Esophagus muscularis mucosa (tissue), 4 donors: ENCODE data around the gene ACRV1. TPM values are rescaled to one million over a fixed set of nuclear protein-coding genes. Genes with fewer than 3 reads are reported as not detected.
A peak's percentile ranks its signal among the peaks of the same experiment; 100 is the strongest.

ENCODE experiments used
- DNase-seq: peaks from one replicate; pipeline ENCODE4 v3.0.0-alpha.2; 2017; ENCODE audit errors: extremely low spot score
- H3K27ac ChIP-seq, 4 donors: fragments of 200-600 bp; sonication (generic); replicated peaks in 1 of 4; 1 replicate in 3 of 4; 2 replicates in 1 of 4; pipeline ENCODE4 v1.5.1; 2016 to 2019; ENCODE audit warnings: mild to moderate bottlenecking in 1 of 4
- H3K27me3 ChIP-seq, 4 donors: fragments of 200-600 bp; sonication (generic); one replicate each; pipeline versions ENCODE4 v1.5.1 to v1.6.0; 2016 to 2019
- H3K36me3 ChIP-seq, 4 donors: fragments of 200-600 bp; sonication (generic); one replicate each; pipeline ENCODE4 v1.5.1; 2016 to 2019
- H3K4me1 ChIP-seq, 4 donors: fragments of 200-600 bp; sonication (generic); one replicate each; pipeline ENCODE4 v1.5.1; 2016 to 2019
- H3K4me3 ChIP-seq, 4 donors: fragments of 200-600 bp; sonication (generic); 1 replicate in 2 of 4; 2 replicates in 2 of 4; pipeline ENCODE4 v1.5.1; 2016 to 2019; ENCODE audit warnings: mild to moderate bottlenecking in 4 of 4, moderate library complexity in 1 of 4
- H3K9me3 ChIP-seq, 4 donors: fragments of 200-600 bp; sonication (generic); 1 replicate in 3 of 4; 2 replicates in 1 of 4; pipeline ENCODE4 v1.5.1; 2016 to 2019
- CTCF ChIP-seq, 3 experiments: fragments of 200-600 bp in 2 of 3; fragments of 450-650 bp in 1 of 3; sonication (generic) in 2 of 3; IDR thresholded peaks; one replicate each; pipeline ENCODE4 v1.5.1; 2017 to 2019; ENCODE audit warnings: antibody characterized with exemption in 3 of 3, mild to moderate bottlenecking in 2 of 3, moderate library complexity in 1 of 3
- EP300 ChIP-seq: sonication (generic); formaldehyde crosslinking; IDR thresholded peaks from one replicate; pipeline ENCODE4 v1.6.1; 2017; ENCODE audit warnings: antibody characterized with exemption
- POLR2A ChIP-seq: fragments of 450-650 bp; IDR thresholded peaks from one replicate; pipeline ENCODE4 v1.6.1; 2017; ENCODE audit warnings: antibody characterized with exemption, moderate library complexity, mild to moderate bottlenecking, low read depth
- POLR2AphosphoS5 ChIP-seq, 2 donors: sonication (generic); formaldehyde crosslinking; IDR thresholded peaks; one replicate each; pipeline ENCODE4 v1.6.1; 2017; ENCODE audit warnings: antibody characterized with exemption in 2 of 2
- WGBS: methylation state at CpG from one replicate; pipeline ENCODE4 v1.1.5; 2018; 5-methylcytosine and 5-hydroxymethylcytosine counted together
- intact Hi-C: fragments of 100-400 bp; cut with DNase I; formaldehyde crosslinking; loops from one replicate; pipeline ENCODE4 v1.15.1; 2023
- total RNA-seq, 4 donors: library from RNA; depleted of rRNA; stranded (reverse); fragments of >200 nt; gene quantifications; one replicate each; pipeline versions ENCODE4 v1.1.0 to v1.2.1, GENCODE V29; 2016

Gene ACRV1
- total RNA-seq, 4 donors from 2014 or later: not detected

GRCh38 chr11:125701858-125702621 is 21.4 kb upstream of the ACRV1 start:
- intact Hi-C loops: no loop called here
- H3K36me3 ChIP-seq: no peaks in the 10 kb centered on the region
- H3K27ac ChIP-seq: no peak overlapping the region
- peak; percentile 53 for DNase-seq
- no peak for TF ChIP-seq CTCF (IDR thresholded peaks at IDR 0.05)
- no peak for TF ChIP-seq POLR2A
- no peak for TF ChIP-seq POLR2AphosphoS5 (IDR thresholded peaks at IDR 0.05)
- TF ChIP-seq EP300: no peak
- H3K4me1 ChIP-seq: no peaks in the 10 kb centered on the region
- H3K27me3 ChIP-seq: no peaks in the 10 kb centered on the region
- no peak overlapping the region for H3K4me3 ChIP-seq
- no peaks in the 10 kb centered on the region for H3K9me3 ChIP-seq
- WGBS: 49% methylated on average over 6 of the region's 6 CpGs

- Histone ChIP-seq H3K27ac (no peak overlapping the region), H3K9me3 (no peaks in the 10 kb centered on the region), H3K27me3 (no peaks in the 10 kb centered on the region), H3K4me1 (no peaks in the 10 kb centered on the region), H3K36me3 (no peaks in the 10 kb centered on the region), H3K4me3 (no peak overlapping the region)
- TF ChIP-seq POLR2A (no peak), POLR2AphosphoS5 (IDR thresholded peaks at IDR 0.05) (no peak), EP300 (no peak), CTCF (IDR thresholded peaks at IDR 0.05) (no peak)
- intact Hi-C loops: no loop called here
- WGBS: 85% methylated on average over 6 of the region's 6 CpGs
- no peak for DNase-seq
Measured at GRCh38 chr11:125701018-125701610, 20.5 kb upstream of the ACRV1 start.

GRCh38 chr11:125694951-125695350 is 14.3 kb upstream of the ACRV1 start:
- intact Hi-C loops: no loop called here
- no peak for TF ChIP-seq POLR2A
- TF ChIP-seq EP300: no peak
- TF ChIP-seq POLR2AphosphoS5 (IDR thresholded peaks at IDR 0.05): no peak
- no peak for TF ChIP-seq CTCF (IDR thresholded peaks at IDR 0.05)
- Histone ChIP-seq H3K27me3 (no peaks in the 10 kb centered on the region), H3K4me3 (no peak overlapping the region), H3K9me3 (peaks cover 0 to 6% (median 2%) of the 10 kb centered on the region in 4 donors), H3K36me3 (no peaks in the 10 kb centered on the region), H3K4me1 (no peaks in the 10 kb centered on the region), H3K27ac (no peak overlapping the region)
- WGBS: 90% methylated on average over 2 of the region's 2 CpGs
- no peak for DNase-seq

GRCh38 chr11:125692887-125693286 is 12.2 kb upstream of the ACRV1 start:
- no peak for TF ChIP-seq POLR2A
- no peak for TF ChIP-seq CTCF (IDR thresholded peaks at IDR 0.05)
- TF ChIP-seq EP300: no peak
- no peak for TF ChIP-seq POLR2AphosphoS5 (IDR thresholded peaks at IDR 0.05)
- no peaks in the 10 kb centered on the region for H3K36me3 ChIP-seq
- H3K27ac ChIP-seq: no peak overlapping the region
- H3K4me3 ChIP-seq: no peak overlapping the region
- H3K4me1 ChIP-seq: no peaks in the 10 kb centered on the region
- intact Hi-C loops: no loop called here
- H3K9me3 ChIP-seq: peaks cover 0 to 6% (median 2%) of the 10 kb centered on the region in 4 donors
- peak; percentile 74 for DNase-seq
- H3K27me3 ChIP-seq: no peaks in the 10 kb centered on the region
- 79% methylated on average over 5 of the region's 5 CpGs for WGBS

- no peak overlapping the region for H3K4me3 ChIP-seq
- TF ChIP-seq POLR2A (no peak), CTCF (IDR thresholded peaks at IDR 0.05) (no peak), POLR2AphosphoS5 (IDR thresholded peaks at IDR 0.05) (no peak), EP300 (no peak)
- no peaks in the 10 kb centered on the region for H3K36me3 ChIP-seq
- intact Hi-C loops: no loop called here
- H3K9me3 ChIP-seq: no peaks in the 10 kb centered on the region
- no peaks in the 10 kb centered on the region for H3K27me3 ChIP-seq
- 96% methylated on average over 2 of the region's 2 CpGs for WGBS
- H3K27ac ChIP-seq: no peak overlapping the region
- no peaks in the 10 kb centered on the region for H3K4me1 ChIP-seq
- peak; percentile 39 for DNase-seq
Measured at GRCh38 chr11:125690006-125690405, 9.4 kb upstream of the ACRV1 start.
